B cell (primary cell): ENCODE measurements around the gene FAM168A.

Experiments used
- EZH2 ChIP-seq: IDR thresholded peaks from 2 replicates; pipeline ENCODE4 v1.6.1; 2012; ENCODE audit warnings: borderline replicate concordance, low read depth, mild to moderate bottlenecking, moderate library complexity, low read length; ENCODE audit not compliant: insufficient read depth, poor library complexity, severe bottlenecking
- TF ChIP-seq, protein P1 (sequence below): fragments of 200-600 bp; IDR thresholded peaks from one replicate; pipeline ENCODE4 v1.8.0; 2022; ENCODE audit warnings: antibody characterized with exemption, mild to moderate bottlenecking

DNA sequence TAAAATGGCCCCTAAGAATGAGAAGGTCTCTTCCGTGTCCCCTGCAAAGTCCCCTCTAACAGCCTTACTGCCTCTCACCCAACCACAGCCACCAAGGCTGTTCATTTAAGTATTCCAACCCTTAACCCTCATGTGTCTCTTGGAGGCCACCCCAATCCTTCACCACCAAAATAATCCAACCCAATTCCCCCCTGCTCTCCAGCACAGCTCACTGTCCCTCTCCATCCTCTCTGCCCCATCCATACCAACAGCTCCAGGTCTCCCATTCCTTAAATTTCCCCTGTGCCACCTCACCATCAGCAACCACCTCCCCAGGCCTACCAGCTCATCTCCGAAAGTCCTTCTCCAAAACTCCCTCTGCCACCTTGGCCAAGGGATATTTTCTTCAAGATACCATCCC lies 1.4 kb downstream of the FAM168A start:
- TF ChIP-seq, protein P1, sequence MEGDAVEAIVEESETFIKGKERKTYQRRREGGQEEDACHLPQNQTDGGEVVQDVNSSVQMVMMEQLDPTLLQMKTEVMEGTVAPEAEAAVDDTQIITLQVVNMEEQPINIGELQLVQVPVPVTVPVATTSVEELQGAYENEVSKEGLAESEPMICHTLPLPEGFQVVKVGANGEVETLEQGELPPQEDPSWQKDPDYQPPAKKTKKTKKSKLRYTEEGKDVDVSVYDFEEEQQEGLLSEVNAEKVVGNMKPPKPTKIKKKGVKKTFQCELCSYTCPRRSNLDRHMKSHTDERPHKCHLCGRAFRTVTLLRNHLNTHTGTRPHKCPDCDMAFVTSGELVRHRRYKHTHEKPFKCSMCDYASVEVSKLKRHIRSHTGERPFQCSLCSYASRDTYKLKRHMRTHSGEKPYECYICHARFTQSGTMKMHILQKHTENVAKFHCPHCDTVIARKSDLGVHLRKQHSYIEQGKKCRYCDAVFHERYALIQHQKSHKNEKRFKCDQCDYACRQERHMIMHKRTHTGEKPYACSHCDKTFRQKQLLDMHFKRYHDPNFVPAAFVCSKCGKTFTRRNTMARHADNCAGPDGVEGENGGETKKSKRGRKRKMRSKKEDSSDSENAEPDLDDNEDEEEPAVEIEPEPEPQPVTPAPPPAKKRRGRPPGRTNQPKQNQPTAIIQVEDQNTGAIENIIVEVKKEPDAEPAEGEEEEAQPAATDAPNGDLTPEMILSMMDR = no peak
- no peak for TF ChIP-seq EZH2
